HCT116 (cell line): Measurements from ENCODE around the gene GABARAP. TPM values are rescaled to one million over a fixed set of nuclear protein-coding genes. Genes with fewer than 3 reads are reported as not detected.

Experiments
- ATAC-seq: fragments of 200-7000 bp; cut with Tn5 transposase; 2 replicates; pipeline ENCODE4 v1.9.1; 2020; ENCODE audit warnings: mild to moderate bottlenecking, moderate library complexity
- BruUV-seq: library from RNA; stranded (reverse); fragments of 400-500 nt; replicated peaks from 2 replicates; lab custom pipeline; 2021; lab: Mats Ljungman, UMichigan
- CTCF ChIA-PET: fragments of 300-600 bp; sonication (Branson Sonifier 250); formaldehyde crosslinking; loops from one replicate; lab custom pipeline; 2021; ENCODE audit warnings: antibody characterized with exemption; lab: Charles Lee
- POLR2A ChIA-PET: fragments of 300-600, 350-600 bp; sonication (Branson Sonifier 250); formaldehyde crosslinking; loops from one replicate; lab custom pipeline; 2021; ENCODE audit warnings: antibody characterized with exemption; lab: Charles Lee
- RAD21 ChIA-PET, 2 experiments: fragments of 300-600 bp; sonication (Branson Sonifier 250); formaldehyde crosslinking; loops; one replicate each; lab custom pipeline; 2023; ENCODE audit warnings: low total read pairs in 2 of 2; ENCODE audit not compliant: uncharacterized antibody in 2 of 2, unreplicated experiment in 2 of 2, low non-redundant PET in 1 of 2; lab: Charles Lee
- DNase-seq: peaks from one replicate; pipeline ENCODE4 v3.0.0-alpha.2; 2010; ENCODE audit warnings: low read depth, low spot score
- H2AFZ ChIP-seq: fragments of 200-600 bp; shearing (Covaris generic), sonication (generic); 2 replicates; pipeline ENCODE4 v1.6.1; 2017; ENCODE audit warnings: low read depth, mixed run types, mixed read lengths, antibody characterized with exemption, low read length; ENCODE audit not compliant: poor library complexity, severe bottlenecking
- H3K27ac ChIP-seq: 2 replicates; pipeline ENCODE4 v1.5.1; 2012; ENCODE audit warnings: low read depth, low read length
- H3K27me3 ChIP-seq: fragments of 200-600 bp; sonication (generic); 2 replicates; pipeline ENCODE4 v1.6.1; 2016; ENCODE audit warnings: mixed run types, low read length, mixed read lengths; ENCODE audit not compliant: insufficient read depth
- H3K36me3 ChIP-seq, 2 experiments: fragments of 200-500 bp in 1 of 2; fragments of 200-600 bp in 1 of 2; sonication (Bioruptor generic) in 1 of 2; sonication (generic) in 1 of 2; 2 replicates each; pipeline versions ENCODE4 v1.5.1 to v1.6.1; 2014 to 2016; ENCODE audit warnings: low read length in 2 of 2, inconsistent platforms in 1 of 2, mixed read lengths in 1 of 2, mixed run types in 1 of 2; ENCODE audit not compliant: insufficient read depth in 2 of 2, control insufficient read depth in 1 of 2
- H3K4me1 ChIP-seq, 2 experiments: fragments of 200-600 bp in 1 of 2; sonication (generic) in 1 of 2; 2 replicates each; pipeline versions ENCODE4 v1.5.1 to v1.6.1; 2012 to 2017; ENCODE audit warnings: low read length in 2 of 2, inconsistent platforms in 1 of 2, mild to moderate bottlenecking in 1 of 2, mixed read lengths in 1 of 2, mixed run types in 1 of 2, moderate library complexity in 1 of 2; ENCODE audit not compliant: insufficient read depth in 2 of 2, control insufficient read depth in 1 of 2
- H3K4me2 ChIP-seq: fragments of 200-600 bp; sonication (generic); 2 replicates; pipeline ENCODE4 v1.6.1; 2017; ENCODE audit warnings: mixed run types, low read length, mixed read lengths
- H3K4me3 ChIP-seq, 2 experiments: fragments of 200-600 bp in 1 of 2; sonication (generic) in 1 of 2; replicated peaks in 1 of 2; 2 replicates each; pipeline ENCODE4 v1.5.1; 2011 to 2016; ENCODE audit warnings: low read length in 2 of 2, control low read depth in 1 of 2, low read depth in 1 of 2, mild to moderate bottlenecking in 1 of 2, mixed read lengths in 1 of 2, mixed run types in 1 of 2
- H3K79me2 ChIP-seq: fragments of 200-600 bp; sonication (generic); 2 replicates; pipeline ENCODE4 v1.6.1; 2017; ENCODE audit warnings: mild to moderate bottlenecking, mixed run types, low read length, moderate library complexity, mixed read lengths; ENCODE audit not compliant: insufficient read depth
- H3K9ac ChIP-seq: fragments of 200-600 bp; sonication (generic); 2 replicates; pipeline ENCODE4 v1.6.1; 2016; ENCODE audit warnings: low read length, mixed read lengths
- H3K9me2 ChIP-seq: fragments of 200-600 bp; sonication (generic), shearing (Covaris generic); 2 replicates; pipeline ENCODE4 v1.6.1; 2017; ENCODE audit warnings: mixed run types, mild to moderate bottlenecking, moderate library complexity; ENCODE audit not compliant: insufficient read depth
- H3K9me3 ChIP-seq, 2 experiments: fragments of 200-500 bp in 1 of 2; fragments of 200-600 bp in 1 of 2; sonication (Bioruptor generic) in 1 of 2; sonication (generic) in 1 of 2; 2 replicates each; pipeline ENCODE4 v1.6.1; 2014 to 2017; ENCODE audit warnings: low read length in 2 of 2, mixed read lengths in 2 of 2, inconsistent platforms in 1 of 2, low read depth in 1 of 2, mild to moderate bottlenecking in 1 of 2, mixed run types in 1 of 2, moderate library complexity in 1 of 2; ENCODE audit not compliant: control insufficient read depth in 1 of 2, insufficient read depth in 1 of 2
- H4K20me1 ChIP-seq: fragments of 200-600 bp; sonication (generic), shearing (Covaris generic); 2 replicates; pipeline ENCODE4 v1.6.1; 2017; ENCODE audit warnings: mixed run types, mild to moderate bottlenecking, moderate library complexity; ENCODE audit not compliant: insufficient read depth
- CEBPB ChIP-seq: IDR thresholded peaks from 2 replicates; pipeline ENCODE4 v1.6.1; 2012; ENCODE audit warnings: low read depth
- EGR1 ChIP-seq: IDR thresholded peaks from 2 replicates; pipeline ENCODE4 v1.6.1; 2012; ENCODE audit warnings: low read depth
- ELF1 ChIP-seq: IDR thresholded peaks from 2 replicates; pipeline ENCODE4 v1.6.1; 2012; ENCODE audit warnings: low read depth, borderline replicate concordance
- EZH2 ChIP-seq: fragments of 200-600 bp; sonication (generic); IDR thresholded peaks from 2 replicates; pipeline ENCODE4 v1.6.1; 2017; ENCODE audit warnings: antibody characterized with exemption, mixed run types
- JUND ChIP-seq: IDR thresholded peaks from 2 replicates; pipeline ENCODE4 v1.6.1; 2012
- SRF ChIP-seq: IDR thresholded peaks from 2 replicates; pipeline ENCODE4 v1.6.1; 2012; ENCODE audit warnings: low read depth
- ZFX ChIP-seq: fragments of 450-650 bp; IDR thresholded peaks from 2 replicates; pipeline ENCODE4 v1.6.1; 2017
- ZNF274 ChIP-seq: fragments of 200-500 bp; sonication (Bioruptor generic); IDR thresholded peaks from 2 replicates; pipeline ENCODE4 v1.6.1; 2014; ENCODE audit warnings: mild to moderate bottlenecking, low read depth, low read length, inconsistent platforms
- intact Hi-C: fragments of 100-400 bp; cut with micrococcal nuclease; formaldehyde crosslinking; loops from 2 replicates; pipeline ENCODE4 v1.10.0; 2022
- total RNA-seq: library from RNA; stranded (reverse); gene quantifications from one replicate; pipeline ENCODE4 v1.2.1, GENCODE V29; 2021; ENCODE audit not compliant: unreplicated experiment
- TF ChIP-seq, protein P1 (sequence below), 3 experiments: fragments of 200-600 bp in 1 of 3; sonication (generic) in 1 of 3; IDR thresholded peaks in 2 of 3; conservative IDR thresholded peaks in 1 of 3; 2 replicates each; pipeline ENCODE4 v1.5.1; 2012 to 2017; ENCODE audit warnings: low read depth in 2 of 3, low read length in 2 of 3, antibody characterized with exemption in 1 of 3, borderline replicate concordance in 1 of 3, control low read depth in 1 of 3, mild to moderate bottlenecking in 1 of 3, mixed read lengths in 1 of 3, mixed run types in 1 of 3, moderate library complexity in 1 of 3; ENCODE audit not compliant: insufficient read depth in 1 of 3
- TF ChIP-seq, protein P2 (sequence below): IDR thresholded peaks from 2 replicates; pipeline ENCODE4 v1.6.1; 2012
- TF ChIP-seq, protein P3 (sequence below): IDR thresholded peaks from 2 replicates; pipeline ENCODE4 v1.6.1; 2012

GABARAP gene
- total RNA-seq, 1 experiment from 2014 or later = 287 TPM

DNA sequence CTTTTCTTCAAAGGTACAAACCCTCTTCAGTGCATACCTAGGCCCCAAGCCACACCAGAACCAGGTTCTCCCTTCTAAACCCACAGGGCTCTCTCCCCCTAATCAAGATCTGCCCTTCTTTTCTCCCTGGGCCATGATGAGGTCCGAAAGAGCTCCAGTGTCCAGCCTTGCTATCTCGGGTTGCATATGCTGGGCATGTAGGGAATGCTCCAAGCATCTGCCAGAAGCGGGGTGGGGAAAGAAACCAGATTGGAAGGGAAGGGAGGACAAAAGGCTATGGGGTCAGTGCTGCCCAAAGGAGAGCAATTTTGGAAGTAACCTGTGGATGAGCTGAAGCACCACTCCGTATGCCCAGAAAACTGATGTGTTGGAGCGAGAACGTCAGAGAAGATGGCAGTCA lies 7.0 kb upstream of the GABARAP start:
- Histone ChIP-seq H2AFZ (no peak overlapping the region), H3K27me3 (no peaks in the 10 kb centered on the region), H3K9me2 (no peaks in the 10 kb centered on the region), H3K4me2 (peak overlapping the region; percentile 21; the same call in 1 of the 2 replicates), H3K27ac (peak overlapping the region; percentile 22; the same call in 1 of the 2 replicates), H3K4me3 (no peak overlapping the region), H3K9ac (peak overlapping the region; percentile 99; the same call in 1 of the 2 replicates), H3K79me2 (peaks cover 74% of the 10 kb centered on the region), H4K20me1 (no peaks in the 10 kb centered on the region), H3K36me3 (peaks cover 17 to 22% of the 10 kb centered on the region in 2 experiments; a peak in 3 of 4 replicates), H3K9me3 (no peaks in the 10 kb centered on the region), H3K4me1 (peaks cover 13 to 25% of the 10 kb centered on the region in 2 experiments)
- ChIA-PET POLR2A (no interaction called here), RAD21 (no interaction called here), CTCF (no interaction called here)
- TF ChIP-seq, protein P1, sequence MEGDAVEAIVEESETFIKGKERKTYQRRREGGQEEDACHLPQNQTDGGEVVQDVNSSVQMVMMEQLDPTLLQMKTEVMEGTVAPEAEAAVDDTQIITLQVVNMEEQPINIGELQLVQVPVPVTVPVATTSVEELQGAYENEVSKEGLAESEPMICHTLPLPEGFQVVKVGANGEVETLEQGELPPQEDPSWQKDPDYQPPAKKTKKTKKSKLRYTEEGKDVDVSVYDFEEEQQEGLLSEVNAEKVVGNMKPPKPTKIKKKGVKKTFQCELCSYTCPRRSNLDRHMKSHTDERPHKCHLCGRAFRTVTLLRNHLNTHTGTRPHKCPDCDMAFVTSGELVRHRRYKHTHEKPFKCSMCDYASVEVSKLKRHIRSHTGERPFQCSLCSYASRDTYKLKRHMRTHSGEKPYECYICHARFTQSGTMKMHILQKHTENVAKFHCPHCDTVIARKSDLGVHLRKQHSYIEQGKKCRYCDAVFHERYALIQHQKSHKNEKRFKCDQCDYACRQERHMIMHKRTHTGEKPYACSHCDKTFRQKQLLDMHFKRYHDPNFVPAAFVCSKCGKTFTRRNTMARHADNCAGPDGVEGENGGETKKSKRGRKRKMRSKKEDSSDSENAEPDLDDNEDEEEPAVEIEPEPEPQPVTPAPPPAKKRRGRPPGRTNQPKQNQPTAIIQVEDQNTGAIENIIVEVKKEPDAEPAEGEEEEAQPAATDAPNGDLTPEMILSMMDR (IDR thresholded peaks at IDR 0.05 in 2 of 3, conservative IDR thresholded peaks at IDR 0.05 in 1 of 3; ENCODE audit: borderline replicate concordance in 1 of 3, insufficient read depth in 1 of 3, low read depth in 2 of 3, low read length in 2 of 3) = no peak
- TF ChIP-seq JUND (no peak), EZH2 (no peak), ELF1 (no peak), ZNF274 (no peak), ZFX (no peak), CEBPB (no peak), EGR1 (no peak), SRF (no peak)
- TF ChIP-seq, protein P2, sequence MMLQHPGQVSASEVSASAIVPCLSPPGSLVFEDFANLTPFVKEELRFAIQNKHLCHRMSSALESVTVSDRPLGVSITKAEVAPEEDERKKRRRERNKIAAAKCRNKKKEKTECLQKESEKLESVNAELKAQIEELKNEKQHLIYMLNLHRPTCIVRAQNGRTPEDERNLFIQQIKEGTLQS = no peak
- TF ChIP-seq, protein P3, sequence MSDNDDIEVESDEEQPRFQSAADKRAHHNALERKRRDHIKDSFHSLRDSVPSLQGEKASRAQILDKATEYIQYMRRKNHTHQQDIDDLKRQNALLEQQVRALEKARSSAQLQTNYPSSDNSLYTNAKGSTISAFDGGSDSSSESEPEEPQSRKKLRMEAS = no peak
- ATAC-seq (no peak), DNase-seq (no peak)
- intact Hi-C loops = no loop called here
- no TSS peak for BruUV-seq
